Prostate gland (tissue), 1 donor: Measurements from ENCODE around the gene TAS1R3.

Experiments used
- POLR2A ChIP-seq: fragments of 450-650 bp; IDR thresholded peaks from one replicate; pipeline ENCODE4 v1.6.1; 2016; ENCODE audit warnings: antibody characterized with exemption, mild to moderate bottlenecking
- POLR2AphosphoS5 ChIP-seq: sonication (generic); formaldehyde crosslinking; IDR thresholded peaks from one replicate; pipeline ENCODE4 v1.6.1; 2017; ENCODE audit warnings: antibody characterized with exemption

- TF ChIP-seq POLR2A (no peak), POLR2AphosphoS5 (no peak)
These were observed 3.8 kb downstream of the TAS1R3 start for GRCh38 chr1:1334835-1335234.
